GM12865 (cell line): ENCODE data around the gene SGO2.

Experiments used
- DNase-seq: peaks from one replicate; pipeline ENCODE4 v3.0.0; 2010; ENCODE audit warnings: low read depth
- H3K4me3 ChIP-seq: 2 replicates; pipeline ENCODE4 v1.5.1; 2011; ENCODE audit warnings: mild to moderate bottlenecking, low read depth, low read length, control low read depth
- TF ChIP-seq, protein P1 (sequence below): IDR thresholded peaks from 2 replicates; pipeline ENCODE4 v1.5.1; 2011; ENCODE audit warnings: low read length, control low read depth, low read depth, inconsistent platforms; ENCODE audit not compliant: insufficient read depth; ENCODE audit errors: missing control alignments

SGO2 gene

DNA sequence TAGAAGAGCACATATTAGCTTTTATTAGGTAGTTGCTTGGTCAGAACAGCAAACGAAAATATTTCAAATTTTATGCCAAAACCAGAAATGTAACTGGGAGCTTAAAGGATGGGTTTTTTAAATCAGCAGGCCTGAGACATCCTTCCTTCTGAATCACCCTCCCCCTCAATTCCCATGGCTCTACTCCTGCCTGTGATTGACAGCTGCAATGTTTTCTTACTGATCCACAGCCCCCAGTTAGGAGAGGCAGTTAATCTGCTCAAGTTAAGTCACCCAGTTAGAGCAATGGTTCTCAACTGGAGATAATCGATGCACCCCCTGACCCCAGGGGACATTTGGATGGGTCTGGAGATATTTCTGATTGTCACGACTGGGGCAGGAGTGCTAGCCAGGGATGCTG, 41.1 kb upstream of the SGO2 start:
- TF ChIP-seq, protein P1, sequence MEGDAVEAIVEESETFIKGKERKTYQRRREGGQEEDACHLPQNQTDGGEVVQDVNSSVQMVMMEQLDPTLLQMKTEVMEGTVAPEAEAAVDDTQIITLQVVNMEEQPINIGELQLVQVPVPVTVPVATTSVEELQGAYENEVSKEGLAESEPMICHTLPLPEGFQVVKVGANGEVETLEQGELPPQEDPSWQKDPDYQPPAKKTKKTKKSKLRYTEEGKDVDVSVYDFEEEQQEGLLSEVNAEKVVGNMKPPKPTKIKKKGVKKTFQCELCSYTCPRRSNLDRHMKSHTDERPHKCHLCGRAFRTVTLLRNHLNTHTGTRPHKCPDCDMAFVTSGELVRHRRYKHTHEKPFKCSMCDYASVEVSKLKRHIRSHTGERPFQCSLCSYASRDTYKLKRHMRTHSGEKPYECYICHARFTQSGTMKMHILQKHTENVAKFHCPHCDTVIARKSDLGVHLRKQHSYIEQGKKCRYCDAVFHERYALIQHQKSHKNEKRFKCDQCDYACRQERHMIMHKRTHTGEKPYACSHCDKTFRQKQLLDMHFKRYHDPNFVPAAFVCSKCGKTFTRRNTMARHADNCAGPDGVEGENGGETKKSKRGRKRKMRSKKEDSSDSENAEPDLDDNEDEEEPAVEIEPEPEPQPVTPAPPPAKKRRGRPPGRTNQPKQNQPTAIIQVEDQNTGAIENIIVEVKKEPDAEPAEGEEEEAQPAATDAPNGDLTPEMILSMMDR, result no peak
- DNase-seq, result no peak
- H3K4me3 ChIP-seq, result no peak overlapping the region

DNA sequence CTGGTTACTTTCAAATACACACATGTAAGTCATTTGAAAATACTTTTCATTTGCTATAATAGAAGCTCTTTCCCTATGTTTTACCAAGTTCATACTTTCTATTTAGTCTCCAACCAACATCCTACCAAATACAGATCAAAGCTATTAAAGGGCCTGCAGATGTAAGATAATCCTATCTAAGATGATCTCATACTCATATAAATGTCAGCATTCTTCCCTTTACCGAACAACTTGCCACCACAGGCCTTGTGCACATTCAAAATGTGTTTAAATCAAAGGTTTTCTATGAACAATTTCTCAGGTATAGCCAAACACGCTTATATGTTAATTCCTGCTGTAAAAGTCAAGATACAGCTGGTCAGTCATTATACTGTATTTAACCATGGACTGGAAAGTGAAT, 39.5 kb upstream of the SGO2 start:
- TF ChIP-seq, protein P1, result no peak
- no peak overlapping the region for H3K4me3 ChIP-seq
- DNase-seq, result no peak

DNA sequence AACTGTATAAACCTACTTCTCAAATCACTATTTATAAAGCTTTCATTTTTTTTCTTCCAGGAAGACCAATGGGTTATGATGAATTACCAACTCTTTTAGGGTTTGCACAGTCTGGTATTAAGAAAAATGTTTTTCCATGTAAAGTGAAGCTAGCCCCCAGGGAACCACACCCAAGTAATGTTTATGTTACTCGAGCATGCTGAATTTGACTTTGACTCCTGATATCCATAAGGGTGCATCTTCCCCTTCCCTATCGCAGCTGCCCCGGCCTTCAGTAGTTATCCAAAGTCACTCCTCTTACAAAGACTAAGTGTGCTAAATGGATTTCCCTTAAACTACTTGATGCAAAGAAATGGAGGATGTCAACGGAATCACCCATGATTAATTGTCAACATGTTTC, 37.8 kb upstream of the SGO2 start:
- TF ChIP-seq, protein P1, result no peak
- no peak for DNase-seq
- no peak overlapping the region for H3K4me3 ChIP-seq

DNA sequence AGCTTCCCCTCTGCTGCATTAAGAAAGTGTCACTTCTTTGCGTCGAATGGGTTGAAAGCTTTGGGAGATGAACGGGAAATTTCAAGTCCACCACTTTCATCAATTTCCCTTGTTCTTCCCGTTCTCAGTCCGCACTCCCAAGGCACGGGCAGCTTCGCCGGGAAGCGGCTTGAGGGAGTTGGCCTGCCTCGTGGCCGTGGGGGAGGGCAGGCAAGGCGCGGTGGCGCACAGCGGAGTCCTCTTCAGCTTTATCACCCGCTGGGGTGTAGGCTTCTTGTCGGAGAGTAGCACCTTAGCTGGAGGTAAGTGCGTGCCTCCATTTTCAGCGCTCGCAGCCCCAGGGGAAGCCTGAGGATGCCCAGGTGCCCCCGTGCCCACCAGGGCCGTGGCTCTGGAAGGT, 36.0 kb upstream of the SGO2 start:
- TF ChIP-seq, protein P1, result no peak
- no peak overlapping the region for H3K4me3 ChIP-seq
- DNase-seq, result no peak

DNA sequence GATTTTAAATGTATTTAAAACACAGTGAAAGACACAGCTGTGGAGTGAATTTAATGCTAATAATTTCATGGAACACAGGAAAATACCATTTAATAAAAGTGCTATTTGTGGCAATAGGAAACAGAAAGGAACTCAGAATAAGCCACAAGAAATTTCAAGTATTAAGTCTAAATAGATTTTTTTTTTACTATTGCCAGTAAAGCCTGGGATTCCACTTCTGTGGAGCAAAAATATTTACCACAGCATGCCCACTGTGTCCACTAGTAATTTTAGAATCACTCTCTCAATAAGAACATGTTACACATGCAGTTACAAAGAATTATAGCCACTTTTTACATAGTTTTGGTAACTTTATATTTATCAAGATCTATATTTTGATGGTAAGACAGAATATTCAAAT, 33.4 kb upstream of the SGO2 start:
- TF ChIP-seq, protein P1, result no peak
- H3K4me3 ChIP-seq, result no peak overlapping the region
- no peak for DNase-seq

DNA sequence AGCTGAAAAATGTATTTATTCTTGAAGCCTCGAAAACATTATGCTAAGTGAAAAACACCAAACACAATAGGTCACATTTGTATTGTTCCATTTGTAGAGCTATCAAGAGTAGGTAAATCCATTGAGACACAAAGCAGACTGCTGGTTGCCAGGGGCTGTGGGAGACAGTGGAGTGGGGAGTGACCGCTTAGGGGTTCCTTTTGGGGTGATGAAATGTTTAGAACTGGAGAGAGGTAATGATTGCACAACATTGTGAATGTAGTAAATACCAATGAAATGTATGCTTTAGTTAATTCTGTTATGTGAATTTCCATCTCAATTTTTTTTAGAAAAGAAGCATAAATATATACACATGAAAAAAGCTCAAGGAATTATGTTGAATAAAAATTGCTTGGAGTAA, 32.0 kb upstream of the SGO2 start:
- TF ChIP-seq, protein P1, result no peak
- no peak for DNase-seq
- no peak overlapping the region for H3K4me3 ChIP-seq

DNA sequence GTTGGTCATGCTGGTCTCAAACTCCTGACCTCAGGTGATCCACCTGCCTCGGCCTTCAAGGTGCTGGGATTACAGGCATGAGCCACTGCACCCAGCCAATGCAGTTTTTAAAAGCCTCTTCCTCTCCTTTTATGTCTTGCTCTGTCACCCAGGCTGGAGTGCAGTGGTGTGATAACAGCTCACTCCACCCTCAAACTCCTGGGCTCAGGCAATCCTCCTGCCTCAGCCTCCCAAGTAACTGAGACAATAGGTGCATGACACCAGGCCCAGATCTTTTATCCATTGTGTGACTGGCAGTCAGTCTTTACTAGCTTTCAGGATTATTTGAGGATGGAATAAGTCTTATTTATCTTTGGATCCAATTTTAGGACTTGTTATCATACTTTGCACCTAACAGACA, 29.3 kb upstream of the SGO2 start:
- TF ChIP-seq, protein P1, result no peak
- DNase-seq, result no peak
- no peak overlapping the region for H3K4me3 ChIP-seq
